ENCODE measurements around the gene ARFRP1.

The ARFRP1 gene

GRCh38 chr20:63686492-63687321, 21.1 kb downstream of the ARFRP1 start:
- Mint-ChIP-seq H3K4me3 (no peak overlapping the region), H3K4me1 (ENCODE audit: low read depth) (peaks cover 4% of the 10 kb centered on the region), H3K36me3 (ENCODE audit: low read depth) (peaks cover 4% of the 10 kb centered on the region), H3K9me3 (no peaks in the 10 kb centered on the region), H3K27me3 (ENCODE audit: low read depth) (no peaks in the 10 kb centered on the region), H3K27ac (no peak overlapping the region)

- no peak overlapping the region for H3K27ac Mint-ChIP-seq
- H3K27me3 Mint-ChIP-seq (ENCODE audit: low read depth) = no peaks in the 10 kb centered on the region
- no peak overlapping the region for H3K4me3 Mint-ChIP-seq
- H3K36me3 Mint-ChIP-seq (ENCODE audit: low read depth) = peaks cover 4% of the 10 kb centered on the region
- peaks cover 4% of the 10 kb centered on the region for H3K4me1 Mint-ChIP-seq (ENCODE audit: low read depth)
- no peaks in the 10 kb centered on the region for H3K9me3 Mint-ChIP-seq
Measured at GRCh38 chr20:63686094-63686491, 21.7 kb downstream of the ARFRP1 start.

GRCh38 chr20:63685269-63686026, 22.3 kb downstream of the ARFRP1 start:
- Mint-ChIP-seq H3K27ac (no peak overlapping the region), H3K36me3 (ENCODE audit: low read depth) (peaks cover 4% of the 10 kb centered on the region)

GRCh38 chr20:63682384-63683139, 25.2 kb downstream of the ARFRP1 start:
- Mint-ChIP-seq H3K4me1 (ENCODE audit: low read depth) (peaks cover 4% of the 10 kb centered on the region), H3K4me3 (no peak overlapping the region), H3K27ac (no peak overlapping the region), H3K27me3 (ENCODE audit: low read depth) (no peaks in the 10 kb centered on the region), H3K36me3 (ENCODE audit: low read depth) (peaks cover 4% of the 10 kb centered on the region), H3K9me3 (no peaks in the 10 kb centered on the region)

More at GRCh38 chr20:63685269-63686026, 22.3 kb downstream of the ARFRP1 start:
- H3K27me3 Mint-ChIP-seq (ENCODE audit: low read depth) = no peaks in the 10 kb centered on the region
- H3K9me3 Mint-ChIP-seq = no peaks in the 10 kb centered on the region
- H3K4me3 Mint-ChIP-seq = no peak overlapping the region
- peaks cover 4% of the 10 kb centered on the region for H3K4me1 Mint-ChIP-seq (ENCODE audit: low read depth)

- H3K4me3 Mint-ChIP-seq = no peak overlapping the region
- H3K4me1 Mint-ChIP-seq (ENCODE audit: low read depth) = no peaks in the 10 kb centered on the region
- H3K9me3 Mint-ChIP-seq = no peaks in the 10 kb centered on the region
- peaks cover 4% of the 10 kb centered on the region for H3K36me3 Mint-ChIP-seq (ENCODE audit: low read depth)
- H3K27ac Mint-ChIP-seq = no peak overlapping the region
- H3K27me3 Mint-ChIP-seq (ENCODE audit: low read depth) = no peaks in the 10 kb centered on the region
Measured at GRCh38 chr20:63681609-63682142, 26.1 kb downstream of the ARFRP1 start.

GRCh38 chr20:63680857-63681608, 26.7 kb downstream of the ARFRP1 start:
- Mint-ChIP-seq H3K36me3 (ENCODE audit: low read depth) (peaks cover 9% of the 10 kb centered on the region), H3K27ac (no peak overlapping the region), H3K9me3 (no peaks in the 10 kb centered on the region), H3K27me3 (ENCODE audit: low read depth) (no peaks in the 10 kb centered on the region), H3K4me1 (ENCODE audit: low read depth) (no peaks in the 10 kb centered on the region), H3K4me3 (no peak overlapping the region)

GRCh38 chr20:63680427-63680826, 27.3 kb downstream of the ARFRP1 start:
- Mint-ChIP-seq H3K36me3 (ENCODE audit: low read depth) (peaks cover 12% of the 10 kb centered on the region), H3K9me3 (no peaks in the 10 kb centered on the region), H3K27ac (no peak overlapping the region), H3K4me3 (no peak overlapping the region), H3K4me1 (ENCODE audit: low read depth) (no peaks in the 10 kb centered on the region), H3K27me3 (ENCODE audit: low read depth) (no peaks in the 10 kb centered on the region)

GRCh38 chr20:63679799-63680305, 27.9 kb downstream of the ARFRP1 start:
- Mint-ChIP-seq H3K9me3 (no peaks in the 10 kb centered on the region), H3K4me3 (no peak overlapping the region), H3K36me3 (ENCODE audit: low read depth) (peaks cover 12% of the 10 kb centered on the region), H3K27me3 (ENCODE audit: low read depth) (no peaks in the 10 kb centered on the region), H3K27ac (no peak overlapping the region), H3K4me1 (ENCODE audit: low read depth) (no peaks in the 10 kb centered on the region)

- Mint-ChIP-seq H3K27me3 (ENCODE audit: low read depth) (no peaks in the 10 kb centered on the region), H3K27ac (no peak overlapping the region), H3K36me3 (ENCODE audit: low read depth) (peaks cover 12% of the 10 kb centered on the region)
Measured at GRCh38 chr20:63678667-63679465, 28.9 kb downstream of the ARFRP1 start.

GRCh38 chr20:63678071-63678470, 29.7 kb downstream of the ARFRP1 start:
- H3K4me1 Mint-ChIP-seq (ENCODE audit: low read depth) = no peaks in the 10 kb centered on the region
- H3K36me3 Mint-ChIP-seq (ENCODE audit: low read depth) = peaks cover 10% of the 10 kb centered on the region
- H3K4me3 Mint-ChIP-seq = no peak overlapping the region
- no peaks in the 10 kb centered on the region for H3K9me3 Mint-ChIP-seq
- no peak overlapping the region for H3K27ac Mint-ChIP-seq
- H3K27me3 Mint-ChIP-seq (ENCODE audit: low read depth) = no peaks in the 10 kb centered on the region

More at GRCh38 chr20:63678667-63679465, 28.9 kb downstream of the ARFRP1 start:
- Mint-ChIP-seq H3K4me3 (no peak overlapping the region), H3K4me1 (ENCODE audit: low read depth) (no peaks in the 10 kb centered on the region), H3K9me3 (no peaks in the 10 kb centered on the region)

- H3K4me3 Mint-ChIP-seq = no peak overlapping the region
- no peak overlapping the region for H3K27ac Mint-ChIP-seq
- no peaks in the 10 kb centered on the region for H3K9me3 Mint-ChIP-seq
- peaks cover 10% of the 10 kb centered on the region for H3K36me3 Mint-ChIP-seq (ENCODE audit: low read depth)
- H3K4me1 Mint-ChIP-seq (ENCODE audit: low read depth) = no peaks in the 10 kb centered on the region
- H3K27me3 Mint-ChIP-seq (ENCODE audit: low read depth) = no peaks in the 10 kb centered on the region
Measured at GRCh38 chr20:63675681-63676368, 32.0 kb downstream of the ARFRP1 start.

- no peak overlapping the region for H3K27ac Mint-ChIP-seq
- H3K4me3 Mint-ChIP-seq = no peak overlapping the region
- H3K9me3 Mint-ChIP-seq = no peaks in the 10 kb centered on the region
- H3K27me3 Mint-ChIP-seq (ENCODE audit: low read depth) = no peaks in the 10 kb centered on the region
- H3K36me3 Mint-ChIP-seq (ENCODE audit: low read depth) = peaks cover 16% of the 10 kb centered on the region
- H3K4me1 Mint-ChIP-seq (ENCODE audit: low read depth) = no peaks in the 10 kb centered on the region
Measured at GRCh38 chr20:63673951-63674350, 33.8 kb downstream of the ARFRP1 start.

Measured in T-helper 1 cell treated with Interleukin-12 subunit alpha and Interleukin-12 subunit beta and Interleukin-4 antibody, amounts not matched to agents 30 μg/mL and 1 μg/mL, for 36 hours (primary cell).